K562 (cell line): ENCODE data around the gene XYLB.
"Not testable (repeated sequence)": the region's sequence is repeated elsewhere in the genome, so short reads cannot be mapped to it uniquely, and the experiment has no call there.

Source experiments
- ATF7 ChIP-seq: fragments of 450-650 bp; IDR thresholded peaks from 2 replicates; pipeline ENCODE4 v1.7.1; 2014; ENCODE audit warnings: mild to moderate bottlenecking, moderate library complexity
- EGR1 ChIP-seq: fragments of 450-650 bp; conservative IDR thresholded peaks from 2 replicates; pipeline ENCODE4 v1.6.1; 2017; ENCODE audit warnings: mild to moderate bottlenecking
- ETS2 ChIP-seq: IDR thresholded peaks from 2 replicates; pipeline ENCODE4 v1.6.1; 2016; ENCODE audit warnings: borderline replicate concordance, missing genetic modification characterization, mild to moderate bottlenecking, moderate library complexity, missing compliant biosample characterization; ENCODE audit not compliant: poor library complexity, severe bottlenecking
- FOXM1 ChIP-seq, 2 experiments: fragments of 450-650 bp in 1 of 2; sonication (generic) in 1 of 2; formaldehyde crosslinking in 1 of 2; IDR thresholded peaks; 2 replicates each; pipeline versions ENCODE4 v1.6.1 to v1.9.0; 2017 to 2022; ENCODE audit warnings: low read depth in 2 of 2, mild to moderate bottlenecking in 2 of 2, missing genetic modification reagents in 1 of 2, moderate library complexity in 1 of 2
- HDGF ChIP-seq: fragments of 450-650 bp; IDR thresholded peaks from 2 replicates; pipeline ENCODE4 v1.6.1; 2016
- NR1H2 ChIP-seq: sonication (generic); formaldehyde crosslinking; IDR thresholded peaks from 2 replicates; pipeline ENCODE4 v1.4.0; 2020; ENCODE audit warnings: mild to moderate bottlenecking, missing genetic modification reagents
- POLR2AphosphoS5 ChIP-seq: IDR thresholded peaks from 2 replicates; pipeline ENCODE4 v1.6.1; 2011; ENCODE audit warnings: mild to moderate bottlenecking, low read depth, low read length, moderate library complexity; ENCODE audit not compliant: control insufficient read depth, insufficient read depth
- TRIM28 ChIP-seq: fragments of 450-650 bp; IDR thresholded peaks from 2 replicates; pipeline ENCODE4 v1.6.1; 2017
- YBX1 ChIP-seq: fragments of 450-650 bp; IDR thresholded peaks from 2 replicates; pipeline ENCODE4 v1.7.1; 2016; ENCODE audit warnings: mild to moderate bottlenecking
- YY1 ChIP-seq, 3 experiments: IDR thresholded peaks; 2 replicates each; pipeline ENCODE4 v1.6.1; 2011; ENCODE audit warnings: low read length in 2 of 3, mild to moderate bottlenecking in 2 of 3, moderate library complexity in 2 of 3, borderline replicate concordance in 1 of 3, control low read depth in 1 of 3, low read depth in 1 of 3; ENCODE audit not compliant: insufficient read depth in 3 of 3, insufficient replicate concordance in 2 of 3, control insufficient read depth in 1 of 3, insufficient read length in 1 of 3; ENCODE audit errors: extremely low read depth in 1 of 3
- ZEB2 ChIP-seq: fragments of 450-650 bp; IDR thresholded peaks from 2 replicates; pipeline ENCODE4 v1.6.1; 2016
- TF ChIP-seq, protein P1 (sequence below), 2 experiments: fragments of 450-650 bp; formaldehyde crosslinking in 1 of 2; IDR thresholded peaks; 2 replicates each; pipeline versions ENCODE4 v1.4.0 to v1.6.1; 2014 to 2020; ENCODE audit warnings: mild to moderate bottlenecking in 2 of 2, borderline replicate concordance in 1 of 2, low read depth in 1 of 2
- TF ChIP-seq, protein P2 (sequence below): sonication (generic); formaldehyde crosslinking; IDR thresholded peaks from 2 replicates; pipeline ENCODE4 v1.8.0; 2022; ENCODE audit warnings: mild to moderate bottlenecking, missing genetic modification reagents
- TF ChIP-seq, protein P3 (sequence below): fragments of 250-450 bp; sonication (Bioruptor Pico); IDR thresholded peaks from 2 replicates; pipeline ENCODE4 v1.8.0; 2021; ENCODE audit warnings: moderate library complexity, mild to moderate bottlenecking, inconsistent platforms

DNA sequence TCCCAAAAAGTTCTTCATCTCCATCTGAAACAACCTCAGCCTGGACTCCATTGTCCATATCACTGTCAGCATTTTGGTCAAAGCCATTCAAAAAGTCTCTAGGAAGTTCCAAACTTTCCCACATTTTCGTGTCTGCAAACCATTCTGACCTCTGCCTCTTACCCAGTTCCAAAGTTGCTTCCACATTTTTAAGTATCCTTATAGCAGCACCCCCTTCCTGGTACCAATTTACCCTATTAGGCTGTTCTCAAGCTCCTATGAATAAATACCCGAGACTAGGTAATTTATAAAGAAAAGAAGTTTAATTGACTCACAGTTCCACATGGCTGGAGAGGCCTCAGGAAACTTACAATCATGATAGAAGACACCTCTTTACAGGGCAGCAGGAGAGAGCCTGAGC, 87.1 kb downstream of the XYLB start:
- not testable (repeated sequence) for TF ChIP-seq ATF7; ETS2; TRIM28; YBX1; EGR1; FOXM1 (IDR thresholded peaks at IDR 0.05; ENCODE audit: low read depth); FOXM1 (CRISPR knock-in tag; IDR thresholded peaks at IDR 0.05; ENCODE audit: low read depth); HDGF; POLR2AphosphoS5; YY1 (IDR thresholded peaks at IDR 0.05; ENCODE audit: borderline replicate concordance in 1 of 3, control insufficient read depth in 1 of 3, extremely low read depth in 1 of 3, insufficient read depth in 3 of 3, insufficient read length in 1 of 3, insufficient replicate concordance in 2 of 3, low read depth in 1 of 3, low read length in 2 of 3); NR1H2 (CRISPR knock-in tag); ZEB2
- TF ChIP-seq, protein P1, sequence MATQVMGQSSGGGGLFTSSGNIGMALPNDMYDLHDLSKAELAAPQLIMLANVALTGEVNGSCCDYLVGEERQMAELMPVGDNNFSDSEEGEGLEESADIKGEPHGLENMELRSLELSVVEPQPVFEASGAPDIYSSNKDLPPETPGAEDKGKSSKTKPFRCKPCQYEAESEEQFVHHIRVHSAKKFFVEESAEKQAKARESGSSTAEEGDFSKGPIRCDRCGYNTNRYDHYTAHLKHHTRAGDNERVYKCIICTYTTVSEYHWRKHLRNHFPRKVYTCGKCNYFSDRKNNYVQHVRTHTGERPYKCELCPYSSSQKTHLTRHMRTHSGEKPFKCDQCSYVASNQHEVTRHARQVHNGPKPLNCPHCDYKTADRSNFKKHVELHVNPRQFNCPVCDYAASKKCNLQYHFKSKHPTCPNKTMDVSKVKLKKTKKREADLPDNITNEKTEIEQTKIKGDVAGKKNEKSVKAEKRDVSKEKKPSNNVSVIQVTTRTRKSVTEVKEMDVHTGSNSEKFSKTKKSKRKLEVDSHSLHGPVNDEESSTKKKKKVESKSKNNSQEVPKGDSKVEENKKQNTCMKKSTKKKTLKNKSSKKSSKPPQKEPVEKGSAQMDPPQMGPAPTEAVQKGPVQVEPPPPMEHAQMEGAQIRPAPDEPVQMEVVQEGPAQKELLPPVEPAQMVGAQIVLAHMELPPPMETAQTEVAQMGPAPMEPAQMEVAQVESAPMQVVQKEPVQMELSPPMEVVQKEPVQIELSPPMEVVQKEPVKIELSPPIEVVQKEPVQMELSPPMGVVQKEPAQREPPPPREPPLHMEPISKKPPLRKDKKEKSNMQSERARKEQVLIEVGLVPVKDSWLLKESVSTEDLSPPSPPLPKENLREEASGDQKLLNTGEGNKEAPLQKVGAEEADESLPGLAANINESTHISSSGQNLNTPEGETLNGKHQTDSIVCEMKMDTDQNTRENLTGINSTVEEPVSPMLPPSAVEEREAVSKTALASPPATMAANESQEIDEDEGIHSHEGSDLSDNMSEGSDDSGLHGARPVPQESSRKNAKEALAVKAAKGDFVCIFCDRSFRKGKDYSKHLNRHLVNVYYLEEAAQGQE (IDR thresholded peaks at IDR 0.05; ENCODE audit: borderline replicate concordance), result not testable (repeated sequence)
- TF ChIP-seq, protein P1 (CRISPR knock-in tag; IDR thresholded peaks at IDR 0.05; ENCODE audit: low read depth), result not testable (repeated sequence)
- TF ChIP-seq, protein P2, sequence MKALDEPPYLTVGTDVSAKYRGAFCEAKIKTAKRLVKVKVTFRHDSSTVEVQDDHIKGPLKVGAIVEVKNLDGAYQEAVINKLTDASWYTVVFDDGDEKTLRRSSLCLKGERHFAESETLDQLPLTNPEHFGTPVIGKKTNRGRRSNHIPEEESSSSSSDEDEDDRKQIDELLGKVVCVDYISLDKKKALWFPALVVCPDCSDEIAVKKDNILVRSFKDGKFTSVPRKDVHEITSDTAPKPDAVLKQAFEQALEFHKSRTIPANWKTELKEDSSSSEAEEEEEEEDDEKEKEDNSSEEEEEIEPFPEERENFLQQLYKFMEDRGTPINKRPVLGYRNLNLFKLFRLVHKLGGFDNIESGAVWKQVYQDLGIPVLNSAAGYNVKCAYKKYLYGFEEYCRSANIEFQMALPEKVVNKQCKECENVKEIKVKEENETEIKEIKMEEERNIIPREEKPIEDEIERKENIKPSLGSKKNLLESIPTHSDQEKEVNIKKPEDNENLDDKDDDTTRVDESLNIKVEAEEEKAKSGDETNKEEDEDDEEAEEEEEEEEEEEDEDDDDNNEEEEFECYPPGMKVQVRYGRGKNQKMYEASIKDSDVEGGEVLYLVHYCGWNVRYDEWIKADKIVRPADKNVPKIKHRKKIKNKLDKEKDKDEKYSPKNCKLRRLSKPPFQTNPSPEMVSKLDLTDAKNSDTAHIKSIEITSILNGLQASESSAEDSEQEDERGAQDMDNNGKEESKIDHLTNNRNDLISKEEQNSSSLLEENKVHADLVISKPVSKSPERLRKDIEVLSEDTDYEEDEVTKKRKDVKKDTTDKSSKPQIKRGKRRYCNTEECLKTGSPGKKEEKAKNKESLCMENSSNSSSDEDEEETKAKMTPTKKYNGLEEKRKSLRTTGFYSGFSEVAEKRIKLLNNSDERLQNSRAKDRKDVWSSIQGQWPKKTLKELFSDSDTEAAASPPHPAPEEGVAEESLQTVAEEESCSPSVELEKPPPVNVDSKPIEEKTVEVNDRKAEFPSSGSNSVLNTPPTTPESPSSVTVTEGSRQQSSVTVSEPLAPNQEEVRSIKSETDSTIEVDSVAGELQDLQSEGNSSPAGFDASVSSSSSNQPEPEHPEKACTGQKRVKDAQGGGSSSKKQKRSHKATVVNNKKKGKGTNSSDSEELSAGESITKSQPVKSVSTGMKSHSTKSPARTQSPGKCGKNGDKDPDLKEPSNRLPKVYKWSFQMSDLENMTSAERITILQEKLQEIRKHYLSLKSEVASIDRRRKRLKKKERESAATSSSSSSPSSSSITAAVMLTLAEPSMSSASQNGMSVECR (CRISPR knock-in tag), result not testable (repeated sequence)
- TF ChIP-seq, protein P3, sequence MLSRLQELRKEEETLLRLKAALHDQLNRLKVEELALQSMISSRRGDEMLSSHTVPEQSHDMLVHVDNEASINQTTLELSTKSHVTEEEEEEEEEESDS (CRISPR knock-in tag), result not testable (repeated sequence)
